HepG2 (cell line): ENCODE results near the gene FAM234A. TPM values are rescaled to one million over a fixed set of nuclear protein-coding genes. Genes with fewer than 3 reads are reported as not detected.

ENCODE experiments used
- AGO2 ChIP-seq: fragments of 200-400 bp; formaldehyde crosslinking; optimal IDR thresholded peaks from 2 replicates; pipeline ENCODE3; 2017; ENCODE audit warnings: mild to moderate bottlenecking, low read depth, low read length, moderate library complexity
- BCL3 ChIP-seq: sonication (generic); formaldehyde crosslinking; IDR thresholded peaks from 2 replicates; pipeline ENCODE4 v1.5.1; 2020; ENCODE audit warnings: mild to moderate bottlenecking, missing genetic modification reagents, moderate library complexity
- DDIT3 ChIP-seq: sonication (generic); formaldehyde crosslinking; IDR thresholded peaks from 2 replicates; pipeline ENCODE4 v1.4.0; 2020; ENCODE audit warnings: mild to moderate bottlenecking, missing genetic modification reagents
- MAFF ChIP-seq: IDR thresholded peaks from 2 replicates; pipeline ENCODE4 v1.6.1; 2011; ENCODE audit warnings: low read depth, low read length, improper control_type of control experiment
- NBN ChIP-seq: fragments of 450-650 bp; conservative IDR thresholded peaks from 2 replicates; pipeline ENCODE4 v1.6.1; 2017
- NFKBIZ ChIP-seq: IDR thresholded peaks from 2 replicates; pipeline ENCODE4 v1.6.1; 2018; ENCODE audit warnings: missing genetic modification reagents, missing compliant biosample characterization
- NPAS2 ChIP-seq: sonication (generic); formaldehyde crosslinking; IDR thresholded peaks from 2 replicates; pipeline ENCODE4 v1.8.0; 2022; ENCODE audit warnings: mild to moderate bottlenecking, missing genetic modification reagents, borderline replicate concordance
- NR2F1 ChIP-seq, 2 experiments: fragments of 450-650 bp in 1 of 2; formaldehyde crosslinking in 1 of 2; IDR thresholded peaks; 2 replicates each; pipeline versions ENCODE4 v1.5.0 to v1.6.1; 2016 to 2020; ENCODE audit warnings: mild to moderate bottlenecking in 1 of 2, missing compliant biosample characterization in 1 of 2, missing genetic modification reagents in 1 of 2, moderate library complexity in 1 of 2
- PHB2 ChIP-seq: fragments of 450-650 bp; IDR thresholded peaks from 2 replicates; pipeline ENCODE4 v1.6.1; 2018; ENCODE audit not compliant: partially characterized antibody
- PHF5A ChIP-seq: IDR thresholded peaks from one replicate; pipeline ENCODE4 v1.6.1; 2018; ENCODE audit warnings: low read depth, missing genetic modification reagents; ENCODE audit not compliant: unreplicated experiment
- REL ChIP-seq: sonication (generic); formaldehyde crosslinking; conservative IDR thresholded peaks from 2 replicates; pipeline ENCODE4 v1.8.0; 2022; ENCODE audit warnings: mild to moderate bottlenecking, missing genetic modification reagents, moderate library complexity
- RNF219 ChIP-seq: sonication (generic); formaldehyde crosslinking; IDR thresholded peaks from 2 replicates; pipeline ENCODE4 v1.5.0; 2020; ENCODE audit warnings: mild to moderate bottlenecking, missing genetic modification reagents
- SMARCE1 ChIP-seq: fragments of 450-650 bp; IDR thresholded peaks from 2 replicates; pipeline ENCODE4 v1.6.1; 2017; ENCODE audit warnings: borderline replicate concordance
- SOX5 ChIP-seq: IDR thresholded peaks from 2 replicates; pipeline ENCODE4 v1.6.1; 2016; ENCODE audit warnings: borderline replicate concordance
- TSC22D2 ChIP-seq: sonication (generic); formaldehyde crosslinking; IDR thresholded peaks from 2 replicates; pipeline ENCODE4 v1.5.1; 2020; ENCODE audit warnings: missing genetic modification reagents, mild to moderate bottlenecking, borderline replicate concordance
- ZNF274 ChIP-seq: sonication (generic); formaldehyde crosslinking; IDR thresholded peaks from 2 replicates; pipeline ENCODE4 v1.5.1; 2020; ENCODE audit warnings: mild to moderate bottlenecking, missing genetic modification reagents
- ZNF282 ChIP-seq: fragments of 450-650 bp; IDR thresholded peaks from 2 replicates; pipeline ENCODE4 v1.6.1; 2018; ENCODE audit not compliant: partially characterized antibody
- ZNF510 ChIP-seq: sonication (generic); formaldehyde crosslinking; IDR thresholded peaks from 2 replicates; pipeline ENCODE4 v1.4.0; 2020; ENCODE audit warnings: low read depth, mild to moderate bottlenecking, missing genetic modification reagents
- polyA plus RNA-seq, 8 experiments: library from polyadenylated mRNA; depleted of rRNA in 3 of 8; stranded (reverse) in 7 of 8; unstranded in 1 of 8; fragments of >200 nt; fragmentation: Illumina TruSeq in 4 of 8; extraction: Trizol in 4 of 8; gene quantifications; 2 replicates each; pipeline versions ENCODE4 v1.2.1 to v1.2.3, GENCODE V29; 2011 to 2016; ENCODE audit warnings: low read depth in 4 of 8, missing spikeins in 1 of 8, mixed read lengths in 1 of 8; ENCODE audit not compliant: insufficient read depth in 1 of 8
- total RNA-seq, 5 experiments: library from RNA; depleted of rRNA; stranded (reverse); fragments of >200 nt; fragmentation: Illumina TruSeq; extraction: Trizol; gene quantifications; 2 replicates each; pipeline ENCODE4 v1.2.3, GENCODE V29; 2016; ENCODE audit warnings: low read depth in 1 of 5
- TF ChIP-seq, protein P1 (sequence below): sonication (generic); formaldehyde crosslinking; IDR thresholded peaks from 2 replicates; pipeline ENCODE4 v1.8.1; 2023; ENCODE audit warnings: mild to moderate bottlenecking, missing genetic modification reagents
- TF ChIP-seq, protein P2 (sequence below): sonication (generic); formaldehyde crosslinking; IDR thresholded peaks from 2 replicates; pipeline ENCODE4 v1.5.1; 2020; ENCODE audit warnings: missing genetic modification reagents, mild to moderate bottlenecking, borderline replicate concordance
- TF ChIP-seq, protein P3 (sequence below): sonication (generic); formaldehyde crosslinking; IDR thresholded peaks from 2 replicates; pipeline ENCODE4 v1.4.0; 2020; ENCODE audit warnings: missing genetic modification reagents, borderline replicate concordance

Gene FAM234A
- total and polyA plus RNA-seq, 2 of the 13 experiments (the other 11 are each of a cell fraction or from before 2014, with no cell fraction given), result 29.2 to 34.4 TPM

DNA sequence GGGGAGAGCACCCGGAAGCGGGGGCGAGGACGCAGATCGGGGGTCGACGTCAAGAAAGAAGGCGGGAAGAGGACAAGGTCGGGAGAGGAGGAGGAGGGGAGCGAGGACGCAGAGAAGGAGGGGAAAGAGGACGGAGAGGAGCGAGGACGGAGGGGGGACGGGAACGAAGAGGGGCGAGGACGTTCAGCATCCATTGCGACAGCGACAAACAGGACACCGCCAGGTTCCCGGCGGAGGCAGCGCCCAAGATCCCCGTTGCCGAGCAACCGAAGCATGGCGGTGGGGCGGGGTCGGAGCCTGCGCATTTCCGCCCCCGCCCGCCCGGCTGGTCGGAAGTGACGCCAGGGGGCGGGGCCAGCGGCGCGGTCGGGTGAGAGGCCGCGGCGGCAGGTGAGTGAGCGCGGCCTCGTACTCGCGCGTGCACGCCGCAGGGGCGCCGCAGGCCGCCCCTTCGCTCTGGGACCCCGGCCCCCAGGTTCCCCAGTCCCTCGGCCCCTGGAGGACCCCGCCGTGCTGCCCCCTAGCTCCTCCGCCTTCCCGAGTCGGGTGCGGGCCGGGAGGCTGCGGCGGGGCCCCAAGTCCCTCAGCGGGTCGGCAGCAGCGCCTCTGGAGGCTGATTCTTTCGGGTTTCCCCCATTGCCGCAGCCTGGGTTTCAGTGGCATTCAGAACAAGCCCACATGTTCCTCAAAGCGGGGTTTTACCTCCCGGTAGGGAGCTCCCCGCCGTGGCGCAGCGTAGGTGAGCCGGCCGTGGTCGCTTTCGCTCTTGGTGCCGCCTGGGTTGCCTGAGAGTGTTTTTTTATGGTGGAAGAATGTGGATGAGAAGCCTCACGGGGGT is at the start of gene FAM234A (continued):
- TF ChIP-seq SMARCE1 (no peak), ZNF274 (CRISPR knock-in tag) (no peak), ZNF282 (no peak), AGO2 (peak; percentile 88), PHB2 (no peak), NPAS2 (CRISPR knock-in tag) (no peak), RNF219 (CRISPR knock-in tag) (no peak; the same call in 1 of the 2 replicates), NR2F1 (CRISPR knock-in tag; IDR thresholded peaks at IDR 0.05) (no peak), REL (CRISPR knock-in tag) (no peak; the same call in 1 of the 2 replicates), MAFF (no peak), DDIT3 (CRISPR knock-in tag) (no peak), NFKBIZ (CRISPR knock-in tag) (0 out of 2 replicates have a peak, but pooled peaks have one; percentile 3), ZNF510 (CRISPR knock-in tag) (no peak), NBN (no peak), SOX5 (CRISPR knock-in tag) (peak; percentile 12; the same call in 1 of the 2 replicates), BCL3 (CRISPR knock-in tag) (no peak; the same call in 1 of the 2 replicates), PHF5A (no peak), TSC22D2 (CRISPR knock-in tag) (0 out of 2 replicates have a peak, but pooled peaks have one; percentile 36)
- TF ChIP-seq, protein P1, sequence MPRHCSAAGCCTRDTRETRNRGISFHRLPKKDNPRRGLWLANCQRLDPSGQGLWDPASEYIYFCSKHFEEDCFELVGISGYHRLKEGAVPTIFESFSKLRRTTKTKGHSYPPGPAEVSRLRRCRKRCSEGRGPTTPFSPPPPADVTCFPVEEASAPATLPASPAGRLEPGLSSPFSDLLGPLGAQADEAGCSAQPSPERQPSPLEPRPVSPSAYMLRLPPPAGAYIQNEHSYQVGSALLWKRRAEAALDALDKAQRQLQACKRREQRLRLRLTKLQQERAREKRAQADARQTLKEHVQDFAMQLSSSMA (CRISPR knock-in tag), result no peak
- TF ChIP-seq, protein P2, sequence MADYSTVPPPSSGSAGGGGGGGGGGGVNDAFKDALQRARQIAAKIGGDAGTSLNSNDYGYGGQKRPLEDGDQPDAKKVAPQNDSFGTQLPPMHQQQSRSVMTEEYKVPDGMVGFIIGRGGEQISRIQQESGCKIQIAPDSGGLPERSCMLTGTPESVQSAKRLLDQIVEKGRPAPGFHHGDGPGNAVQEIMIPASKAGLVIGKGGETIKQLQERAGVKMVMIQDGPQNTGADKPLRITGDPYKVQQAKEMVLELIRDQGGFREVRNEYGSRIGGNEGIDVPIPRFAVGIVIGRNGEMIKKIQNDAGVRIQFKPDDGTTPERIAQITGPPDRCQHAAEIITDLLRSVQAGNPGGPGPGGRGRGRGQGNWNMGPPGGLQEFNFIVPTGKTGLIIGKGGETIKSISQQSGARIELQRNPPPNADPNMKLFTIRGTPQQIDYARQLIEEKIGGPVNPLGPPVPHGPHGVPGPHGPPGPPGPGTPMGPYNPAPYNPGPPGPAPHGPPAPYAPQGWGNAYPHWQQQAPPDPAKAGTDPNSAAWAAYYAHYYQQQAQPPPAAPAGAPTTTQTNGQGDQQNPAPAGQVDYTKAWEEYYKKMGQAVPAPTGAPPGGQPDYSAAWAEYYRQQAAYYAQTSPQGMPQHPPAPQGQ, result no peak
- TF ChIP-seq, protein P3, sequence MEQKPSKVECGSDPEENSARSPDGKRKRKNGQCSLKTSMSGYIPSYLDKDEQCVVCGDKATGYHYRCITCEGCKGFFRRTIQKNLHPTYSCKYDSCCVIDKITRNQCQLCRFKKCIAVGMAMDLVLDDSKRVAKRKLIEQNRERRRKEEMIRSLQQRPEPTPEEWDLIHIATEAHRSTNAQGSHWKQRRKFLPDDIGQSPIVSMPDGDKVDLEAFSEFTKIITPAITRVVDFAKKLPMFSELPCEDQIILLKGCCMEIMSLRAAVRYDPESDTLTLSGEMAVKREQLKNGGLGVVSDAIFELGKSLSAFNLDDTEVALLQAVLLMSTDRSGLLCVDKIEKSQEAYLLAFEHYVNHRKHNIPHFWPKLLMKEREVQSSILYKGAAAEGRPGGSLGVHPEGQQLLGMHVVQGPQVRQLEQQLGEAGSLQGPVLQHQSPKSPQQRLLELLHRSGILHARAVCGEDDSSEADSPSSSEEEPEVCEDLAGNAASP (CRISPR knock-in tag), result peak; percentile 4; the same call in 1 of the 2 replicates
